ENCODE measurements around the gene LILRB2.
"Not testable (repeated sequence)": the region's sequence is repeated elsewhere in the genome, so short reads cannot be mapped to it uniquely, and the experiment has no call there.

Gene LILRB2

DNA sequence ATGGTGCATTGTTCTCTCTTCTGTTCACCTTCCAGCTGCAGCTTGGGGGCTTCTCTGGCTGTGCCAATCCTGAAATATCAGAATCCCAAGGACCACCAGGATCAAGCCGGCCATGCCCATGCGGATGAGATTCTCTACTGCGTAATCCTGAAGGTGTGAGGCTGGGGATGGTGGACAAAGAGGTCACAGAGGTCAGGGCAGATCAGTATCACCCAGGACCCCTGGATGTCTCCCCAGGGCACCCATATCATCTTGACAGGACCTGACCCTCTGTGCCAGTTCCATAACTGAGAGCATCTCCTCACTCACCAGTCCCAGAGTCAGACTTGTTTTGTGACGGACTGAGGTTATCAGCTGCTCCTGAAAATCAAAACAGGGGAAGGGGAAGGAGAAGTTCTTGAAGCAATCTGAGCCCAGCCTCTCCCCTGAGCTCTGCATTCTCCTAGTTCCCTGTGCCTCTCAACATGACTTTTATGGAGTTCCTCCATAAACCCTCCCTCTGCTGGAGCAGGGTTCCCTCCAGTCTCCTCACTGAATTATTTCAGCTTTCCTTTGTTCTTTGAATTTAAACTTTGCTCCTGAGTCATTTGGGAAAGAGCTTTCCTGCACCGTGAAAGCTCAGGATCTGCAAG lies 26.6 kb upstream of the LILRB2 start:
- DNase-seq (ENCODE audit: extremely low read depth in 1 of 2, low read depth in 1 of 2) = no peak

DNA sequence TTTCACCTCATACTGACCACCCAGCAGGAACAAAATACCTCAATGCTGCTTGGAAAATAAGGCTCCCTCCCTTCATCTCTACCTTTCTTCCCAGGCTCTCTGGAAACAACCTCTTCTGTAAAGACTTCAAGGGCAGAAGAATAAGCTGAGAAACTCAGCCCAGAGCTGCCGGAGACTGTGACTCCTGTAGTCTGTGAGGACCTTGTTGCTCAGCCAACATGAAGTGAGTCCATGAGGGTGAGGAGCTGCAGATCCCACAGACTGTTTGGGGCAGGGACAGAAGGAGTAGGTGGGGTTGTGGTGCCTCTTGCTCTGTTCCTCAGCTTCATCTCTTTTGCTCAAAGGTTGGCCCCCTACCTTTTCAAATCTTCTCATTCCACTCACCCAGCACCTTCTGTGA lies 24.2 kb upstream of the LILRB2 start:
- no peak for DNase-seq (ENCODE audit: extremely low read depth in 1 of 2, low read depth in 1 of 2)

DNA sequence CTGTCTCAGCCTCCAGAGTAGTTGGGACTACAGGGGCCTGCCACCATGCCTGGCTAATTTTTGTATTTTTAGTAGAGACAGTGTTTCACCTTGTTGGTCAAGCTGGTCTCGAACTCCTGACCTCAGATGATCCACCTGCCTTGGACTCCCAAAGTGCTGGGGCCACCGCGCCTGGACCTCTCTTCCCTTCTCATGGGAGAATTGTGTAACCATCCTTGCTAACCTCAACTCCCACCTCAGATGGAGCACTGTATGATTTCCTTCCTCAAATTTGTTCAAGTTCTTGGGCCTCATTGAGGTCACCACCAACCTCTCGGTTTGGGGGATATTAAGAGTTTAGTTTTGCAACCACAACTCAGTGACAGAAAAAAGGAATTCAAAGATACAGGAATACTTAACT lies 21.3 kb upstream of the LILRB2 start:
- DNase-seq (ENCODE audit: extremely low read depth in 1 of 2, low read depth in 1 of 2) = no peak

- no peak for DNase-seq (ENCODE audit: extremely low read depth in 1 of 2, low read depth in 1 of 2)
Measured at GRCh38 chr19:54299515-54299914, 18.6 kb upstream of the LILRB2 start.

DNA sequence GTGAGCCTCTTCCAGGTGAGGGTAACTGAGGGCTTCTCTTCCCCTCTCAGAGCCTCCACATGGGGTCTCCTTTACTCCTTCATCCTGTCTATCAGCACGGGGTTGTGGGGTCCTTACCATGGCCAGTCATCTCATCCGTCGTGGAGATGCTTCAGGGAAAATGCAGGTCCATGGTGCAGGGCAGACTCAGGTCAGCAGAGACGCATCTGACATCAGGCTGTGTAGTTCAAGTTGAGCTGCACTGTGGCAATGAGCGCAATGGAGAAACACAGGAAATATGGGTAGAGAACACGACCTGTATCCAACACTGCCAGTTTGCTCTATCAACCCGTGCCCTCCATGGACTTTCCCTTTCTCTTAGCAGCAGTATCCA lies 18.2 kb upstream of the LILRB2 start:
- no peak for DNase-seq (ENCODE audit: extremely low read depth in 1 of 2, low read depth in 1 of 2)

DNA sequence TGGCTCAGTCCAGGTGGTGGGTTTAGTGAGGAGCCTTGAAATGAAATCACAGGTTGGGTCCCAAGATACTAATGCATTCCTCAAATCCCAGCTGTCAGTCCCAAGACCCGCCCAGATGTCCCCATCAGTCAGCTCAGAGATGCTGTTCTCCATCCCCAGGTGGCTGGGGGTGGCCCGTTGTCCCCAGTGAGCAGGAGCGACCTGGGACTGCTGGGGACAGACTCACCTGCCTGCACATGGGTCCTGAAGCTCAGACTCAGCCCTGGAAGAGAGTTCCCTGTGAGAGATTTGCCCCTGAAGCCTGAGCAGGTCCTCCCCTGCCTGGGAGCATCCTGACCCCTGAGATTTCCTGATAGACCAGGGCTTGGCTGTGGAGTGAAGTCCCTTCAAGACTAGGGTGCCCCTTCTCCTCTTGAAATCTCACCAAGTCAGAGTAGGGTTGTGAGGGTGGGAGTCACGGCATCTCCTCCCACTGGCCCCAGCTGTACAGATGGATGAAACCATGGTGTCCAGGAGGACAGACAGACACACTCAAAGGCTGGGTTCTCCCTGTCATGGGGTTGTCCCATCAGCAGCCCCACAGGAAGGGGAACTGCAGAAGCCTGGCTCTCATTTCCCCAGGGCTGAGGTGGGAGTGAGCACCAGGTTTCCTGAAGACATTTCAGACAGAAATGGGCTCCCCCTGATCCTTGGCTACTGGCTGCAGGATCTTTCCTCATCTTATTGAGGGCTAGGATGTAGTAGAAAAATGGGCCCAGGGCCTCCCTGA lies 17.6 kb upstream of the LILRB2 start:
- no peak for DNase-seq (ENCODE audit: extremely low read depth in 1 of 2, low read depth in 1 of 2)

DNA sequence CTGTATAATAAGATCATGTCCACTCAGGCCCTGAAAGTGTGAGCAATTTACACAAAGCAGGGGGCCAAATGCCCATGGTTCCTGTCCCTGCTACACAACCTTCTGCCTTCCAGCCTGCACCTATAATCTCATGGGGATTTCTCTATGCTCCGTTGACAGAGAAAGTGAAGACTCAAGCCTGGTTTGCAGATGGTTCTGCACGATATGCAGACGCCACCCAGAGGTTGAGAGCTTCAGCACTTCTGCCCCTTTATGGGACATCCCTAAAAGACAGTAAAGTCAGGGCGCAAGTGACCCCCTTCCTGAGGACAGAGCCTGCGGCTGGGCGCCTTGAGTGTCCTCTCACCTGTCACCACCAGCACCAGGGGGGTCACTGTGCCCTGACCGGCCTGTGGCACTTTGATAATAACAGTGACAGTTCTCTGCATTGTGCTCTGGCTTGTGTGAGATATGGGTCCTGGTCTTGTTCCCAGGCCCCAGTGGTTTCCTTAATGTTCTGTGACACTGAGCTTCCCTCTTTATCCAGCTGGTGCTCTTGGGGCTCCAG lies 16.9 kb upstream of the LILRB2 start:
- DNase-seq (ENCODE audit: extremely low read depth in 1 of 2, low read depth in 1 of 2) = no peak

DNA sequence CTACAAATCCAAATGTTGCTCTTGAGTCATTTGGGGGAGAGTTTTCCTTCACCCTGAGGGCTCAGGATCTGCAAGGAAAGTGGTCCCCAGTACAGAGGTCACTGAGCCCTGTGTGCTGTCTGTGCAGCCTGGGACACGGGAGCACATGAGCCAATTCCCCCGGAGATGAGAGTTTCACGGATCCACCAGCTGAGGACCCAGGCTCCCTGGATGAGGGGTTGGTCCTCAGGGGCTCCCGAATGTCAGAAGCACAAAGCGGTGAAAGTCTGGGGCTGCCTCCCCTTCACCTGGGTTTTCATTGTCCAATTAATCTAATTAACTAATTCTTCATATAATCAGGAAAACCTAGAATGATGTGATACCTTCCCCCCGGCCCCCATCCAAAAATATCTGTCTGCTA lies 13.6 kb upstream of the LILRB2 start:
- no peak for DNase-seq (ENCODE audit: extremely low read depth in 1 of 2, low read depth in 1 of 2)

DNA sequence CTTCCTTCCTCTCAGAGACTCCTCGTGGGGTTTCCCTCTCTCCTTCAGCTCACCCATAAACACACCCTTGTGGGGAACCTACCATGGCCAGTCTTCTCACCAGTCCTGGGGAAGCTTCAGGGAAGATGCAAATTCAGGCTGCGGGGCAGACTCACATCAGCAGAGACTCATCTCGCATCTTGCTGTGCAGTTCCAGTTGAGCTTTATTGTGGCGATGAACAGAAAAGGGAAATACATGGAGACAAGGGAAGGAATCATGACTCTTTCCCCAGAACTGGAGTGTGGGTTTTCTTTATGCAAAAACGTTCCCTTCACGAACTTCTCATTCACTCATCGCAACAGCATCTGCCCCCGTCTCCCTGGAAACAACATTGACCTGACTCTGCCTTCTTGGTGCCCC lies 8.2 kb upstream of the LILRB2 start:
- DNase-seq (ENCODE audit: extremely low read depth in 1 of 2, low read depth in 1 of 2) = not testable (repeated sequence)

- no peak for DNase-seq (ENCODE audit: extremely low read depth in 1 of 2, low read depth in 1 of 2)
Measured at GRCh38 chr19:54287456-54287855, 6.5 kb upstream of the LILRB2 start.

DNA sequence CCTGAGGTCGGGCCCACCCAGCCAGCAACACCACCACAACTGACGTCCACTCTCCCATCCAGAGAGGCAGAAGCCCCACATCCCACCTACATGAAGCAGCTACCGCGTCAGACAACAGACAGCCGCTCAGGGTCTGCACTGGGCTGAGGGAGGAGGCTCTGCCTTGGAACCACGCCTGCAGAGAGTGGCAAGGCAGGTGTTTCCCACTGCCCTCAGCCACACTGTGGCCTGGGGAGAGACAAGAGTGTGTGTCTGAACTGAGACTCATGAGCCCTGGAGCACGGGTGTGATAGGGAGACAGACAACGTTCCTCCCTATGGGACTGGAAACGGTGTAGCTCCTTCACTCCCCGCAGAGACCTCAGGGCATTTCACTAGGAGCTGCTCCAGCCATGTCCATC lies 5.4 kb upstream of the LILRB2 start:
- DNase-seq (ENCODE audit: extremely low read depth in 1 of 2, low read depth in 1 of 2) = not testable (repeated sequence)

GRCh38 chr19:54285427-54286056 lies 4.6 kb upstream of the LILRB2 start:
- not testable (repeated sequence) for DNase-seq (ENCODE audit: extremely low read depth in 1 of 2, low read depth in 1 of 2)

DNA sequence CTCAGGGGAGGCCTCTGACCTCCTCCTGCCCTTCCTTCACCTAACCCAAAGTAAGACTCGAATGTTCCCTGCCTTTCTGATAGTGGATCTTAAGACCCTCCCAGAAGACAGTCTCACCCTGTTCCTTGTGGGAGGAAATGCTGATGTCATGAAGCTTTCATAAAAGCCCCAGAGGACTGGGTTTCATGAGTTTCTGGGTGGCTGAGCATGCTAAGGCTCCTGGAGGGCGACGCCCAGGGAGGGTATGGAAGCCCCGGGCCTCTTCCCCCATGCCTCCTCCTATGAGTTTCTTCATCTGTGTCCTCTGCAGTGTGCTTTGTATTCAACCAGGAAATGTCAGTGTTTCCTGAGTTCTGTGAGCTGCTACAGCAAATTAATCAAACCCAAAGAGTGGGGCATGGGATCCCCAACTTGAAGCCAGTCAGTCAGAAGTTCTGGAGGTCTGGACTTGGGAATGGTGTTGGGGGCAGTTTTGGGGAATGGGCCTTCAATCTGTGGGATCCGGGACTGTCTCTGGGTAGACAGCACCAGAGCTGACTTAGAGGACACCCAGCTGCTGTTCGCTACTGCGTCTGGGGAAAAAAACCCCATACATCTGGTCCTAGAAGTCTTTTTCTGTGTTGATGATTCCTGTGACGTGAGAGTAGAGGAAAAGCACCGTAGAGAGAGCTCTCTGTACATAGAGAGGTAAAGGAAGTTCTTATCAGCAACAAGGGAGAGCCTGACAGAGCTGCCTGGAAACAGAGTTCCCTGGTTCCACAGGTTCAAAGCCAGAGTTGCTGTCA lies 2.0 kb upstream of the LILRB2 start:
- no peak for DNase-seq (ENCODE audit: extremely low read depth in 1 of 2, low read depth in 1 of 2)

DNA sequence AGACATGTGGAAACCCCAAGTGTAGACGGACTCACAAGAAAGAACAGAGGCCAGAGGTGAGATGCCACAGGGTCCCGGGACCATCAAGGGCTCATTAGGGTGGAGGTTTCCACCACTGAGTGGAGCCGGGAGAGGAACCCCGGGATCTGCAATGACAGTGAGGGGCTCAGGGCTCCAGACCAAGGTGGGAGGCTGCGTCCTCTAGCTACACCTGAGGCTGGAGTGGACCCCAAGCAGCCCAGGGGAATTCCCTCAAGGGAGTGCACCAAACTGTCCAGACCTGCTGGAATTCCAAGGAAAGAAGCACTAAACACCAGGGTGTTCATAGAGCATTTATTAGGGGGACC lies 792 bp upstream of the LILRB2 start:
- not testable (repeated sequence) for DNase-seq (ENCODE audit: extremely low read depth in 1 of 2, low read depth in 1 of 2)

- not testable (repeated sequence) for DNase-seq (ENCODE audit: extremely low read depth in 1 of 2, low read depth in 1 of 2)
Measured at GRCh38 chr19:54280441-54280840, 469 bp downstream of the LILRB2 start.

GRCh38 chr19:54280025-54280424 lies 885 bp downstream of the LILRB2 start:
- not testable (repeated sequence) for DNase-seq (ENCODE audit: extremely low read depth in 1 of 2, low read depth in 1 of 2)

- DNase-seq (ENCODE audit: extremely low read depth in 1 of 2, low read depth in 1 of 2) = no peak
Measured at GRCh38 chr19:54279406-54279962, 1.4 kb downstream of the LILRB2 start.

GRCh38 chr19:54278571-54279195 lies 2.2 kb downstream of the LILRB2 start:
- not testable (repeated sequence) for DNase-seq (ENCODE audit: extremely low read depth in 1 of 2, low read depth in 1 of 2)

GRCh38 chr19:54278056-54278455 lies 2.9 kb downstream of the LILRB2 start:
- DNase-seq (ENCODE audit: extremely low read depth in 1 of 2, low read depth in 1 of 2) = not testable (repeated sequence)

GRCh38 chr19:54277111-54277615 lies 3.7 kb downstream of the LILRB2 start:
- not testable (repeated sequence) for DNase-seq (ENCODE audit: extremely low read depth in 1 of 2, low read depth in 1 of 2)
